ENCODE data around the gene ANKS1A.

DNA sequence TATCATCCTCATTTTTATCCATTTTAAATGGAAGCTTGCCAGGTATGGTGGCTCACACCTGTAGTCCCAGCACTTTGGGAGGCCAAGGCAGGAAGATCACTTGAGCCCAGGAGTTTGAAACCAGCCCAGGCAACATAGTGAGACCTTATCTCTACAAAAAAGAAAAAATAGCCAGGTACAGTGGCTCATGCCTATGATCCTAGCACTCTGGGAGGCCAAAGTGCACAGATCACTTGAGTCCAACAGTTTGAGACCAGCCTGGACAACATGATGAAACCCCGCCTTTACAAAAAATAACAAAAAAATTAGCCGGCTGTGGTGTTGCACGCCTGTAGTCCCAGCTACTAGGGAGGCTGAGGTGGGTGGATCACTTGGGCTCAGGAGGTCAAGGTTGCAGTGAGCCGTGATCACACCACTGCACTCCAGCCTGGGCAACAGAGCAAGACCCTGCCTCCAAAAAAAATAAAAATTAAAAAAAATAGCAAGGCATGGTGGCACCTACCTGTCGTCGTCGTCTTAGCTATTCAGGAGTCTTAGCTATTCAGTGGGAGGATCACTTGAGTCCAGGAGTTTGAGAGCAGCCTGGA lies 163.0 kb downstream of the ANKS1A start:
- TF ChIP-seq, protein P1, sequence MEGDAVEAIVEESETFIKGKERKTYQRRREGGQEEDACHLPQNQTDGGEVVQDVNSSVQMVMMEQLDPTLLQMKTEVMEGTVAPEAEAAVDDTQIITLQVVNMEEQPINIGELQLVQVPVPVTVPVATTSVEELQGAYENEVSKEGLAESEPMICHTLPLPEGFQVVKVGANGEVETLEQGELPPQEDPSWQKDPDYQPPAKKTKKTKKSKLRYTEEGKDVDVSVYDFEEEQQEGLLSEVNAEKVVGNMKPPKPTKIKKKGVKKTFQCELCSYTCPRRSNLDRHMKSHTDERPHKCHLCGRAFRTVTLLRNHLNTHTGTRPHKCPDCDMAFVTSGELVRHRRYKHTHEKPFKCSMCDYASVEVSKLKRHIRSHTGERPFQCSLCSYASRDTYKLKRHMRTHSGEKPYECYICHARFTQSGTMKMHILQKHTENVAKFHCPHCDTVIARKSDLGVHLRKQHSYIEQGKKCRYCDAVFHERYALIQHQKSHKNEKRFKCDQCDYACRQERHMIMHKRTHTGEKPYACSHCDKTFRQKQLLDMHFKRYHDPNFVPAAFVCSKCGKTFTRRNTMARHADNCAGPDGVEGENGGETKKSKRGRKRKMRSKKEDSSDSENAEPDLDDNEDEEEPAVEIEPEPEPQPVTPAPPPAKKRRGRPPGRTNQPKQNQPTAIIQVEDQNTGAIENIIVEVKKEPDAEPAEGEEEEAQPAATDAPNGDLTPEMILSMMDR (conservative IDR thresholded peaks at IDR 0.05; ENCODE audit: low read depth, low read length) = no peak
- TF ChIP-seq POLR2A (IDR thresholded peaks at IDR 0.05; ENCODE audit: low read depth, low read length) (no peak), CEBPB (IDR thresholded peaks at IDR 0.05; ENCODE audit: low read depth, low read length) (no peak), RAD21 (IDR thresholded peaks at IDR 0.05; ENCODE audit: low read length) (no peak), NFE2L2 (IDR thresholded peaks at IDR 0.05; ENCODE audit: low read depth, low read length) (no peak), MAFK (IDR thresholded peaks at IDR 0.05; ENCODE audit: low read depth, low read length) (no peak), CHD1 (IDR thresholded peaks at IDR 0.05; ENCODE audit: low read depth, low read length) (no peak), RCOR1 (IDR thresholded peaks at IDR 0.05; ENCODE audit: insufficient replicate concordance, low read length) (no peak), BHLHE40 (IDR thresholded peaks at IDR 0.05; ENCODE audit: low read depth, low read length) (no peak), RFX5 (IDR thresholded peaks at IDR 0.05; ENCODE audit: low read depth, low read length) (no peak), SMC3 (IDR thresholded peaks at IDR 0.05; ENCODE audit: low read depth, low read length) (no peak), FOS (IDR thresholded peaks at IDR 0.05; ENCODE audit: low read depth, low read length) (no peak), MXI1 (IDR thresholded peaks at IDR 0.05; ENCODE audit: borderline replicate concordance, low read depth, low read length) (no peak)
- TF ChIP-seq, protein P2, sequence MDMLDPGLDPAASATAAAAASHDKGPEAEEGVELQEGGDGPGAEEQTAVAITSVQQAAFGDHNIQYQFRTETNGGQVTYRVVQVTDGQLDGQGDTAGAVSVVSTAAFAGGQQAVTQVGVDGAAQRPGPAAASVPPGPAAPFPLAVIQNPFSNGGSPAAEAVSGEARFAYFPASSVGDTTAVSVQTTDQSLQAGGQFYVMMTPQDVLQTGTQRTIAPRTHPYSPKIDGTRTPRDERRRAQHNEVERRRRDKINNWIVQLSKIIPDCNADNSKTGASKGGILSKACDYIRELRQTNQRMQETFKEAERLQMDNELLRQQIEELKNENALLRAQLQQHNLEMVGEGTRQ (IDR thresholded peaks at IDR 0.05; ENCODE audit: low read depth, low read length) = no peak

All from IMR-90 (cell line).